Endothelial cell (in vitro differentiated cells): ENCODE data around the gene DNAH6. TPM values are rescaled to one million over a fixed set of nuclear protein-coding genes. Genes with fewer than 3 reads are reported as not detected.
"Not testable (repeated sequence)": the region's sequence is repeated elsewhere in the genome, so short reads cannot be mapped to it uniquely, and the experiment has no call there.

Experiments
- DNase-seq: peaks from one replicate; pipeline ENCODE4 v3.0.0; 2021; ENCODE audit warnings: low spot score
- H3K27ac Mint-ChIP-seq: one replicate; pipeline ENCODE4 v1.8.0; 2021; ENCODE audit warnings: mixed read lengths, inconsistent platforms; ENCODE audit not compliant: unreplicated experiment
- H3K27me3 Mint-ChIP-seq: one replicate; pipeline ENCODE4 v1.8.0; 2021; ENCODE audit warnings: mild to moderate bottlenecking, moderate library complexity, mixed read lengths, inconsistent platforms; ENCODE audit not compliant: unreplicated experiment
- H3K36me3 Mint-ChIP-seq: one replicate; pipeline ENCODE4 v1.8.0; 2021; ENCODE audit warnings: mild to moderate bottlenecking, low read depth, mixed read lengths, inconsistent platforms; ENCODE audit not compliant: unreplicated experiment
- H3K4me1 Mint-ChIP-seq: one replicate; pipeline ENCODE4 v1.8.0; 2021; ENCODE audit warnings: mild to moderate bottlenecking, mixed read lengths, inconsistent platforms; ENCODE audit not compliant: unreplicated experiment
- H3K4me3 Mint-ChIP-seq: one replicate; pipeline ENCODE4 v1.8.0; 2021; ENCODE audit warnings: mild to moderate bottlenecking, mixed read lengths, inconsistent platforms; ENCODE audit not compliant: unreplicated experiment
- H3K9me3 Mint-ChIP-seq: one replicate; pipeline ENCODE4 v1.8.0; 2021; ENCODE audit warnings: mixed read lengths, inconsistent platforms; ENCODE audit not compliant: unreplicated experiment
- CTCF ChIP-seq: fragments of 200-600 bp; sonication (generic); IDR thresholded peaks from one replicate; pipeline ENCODE4 v1.5.0; 2021; ENCODE audit warnings: antibody characterized with exemption; ENCODE audit not compliant: unreplicated experiment
- long read RNA-seq: library from polyadenylated mRNA; unstranded; transcript quantifications from one replicate; pipeline ENCODE4 v2.0.0, GENCODE V29; 2020; ENCODE audit not compliant: unreplicated experiment
- total RNA-seq: library from RNA; stranded (reverse); fragmentation: NEBNext Ultra II Directional; extraction: Animal tissue kit (Norgen Biotek cat#: 25700); gene quantifications from one replicate; pipeline ENCODE4 v1.2.1, GENCODE V29; 2021; ENCODE audit not compliant: unreplicated experiment

DNAH6 gene, protein sequence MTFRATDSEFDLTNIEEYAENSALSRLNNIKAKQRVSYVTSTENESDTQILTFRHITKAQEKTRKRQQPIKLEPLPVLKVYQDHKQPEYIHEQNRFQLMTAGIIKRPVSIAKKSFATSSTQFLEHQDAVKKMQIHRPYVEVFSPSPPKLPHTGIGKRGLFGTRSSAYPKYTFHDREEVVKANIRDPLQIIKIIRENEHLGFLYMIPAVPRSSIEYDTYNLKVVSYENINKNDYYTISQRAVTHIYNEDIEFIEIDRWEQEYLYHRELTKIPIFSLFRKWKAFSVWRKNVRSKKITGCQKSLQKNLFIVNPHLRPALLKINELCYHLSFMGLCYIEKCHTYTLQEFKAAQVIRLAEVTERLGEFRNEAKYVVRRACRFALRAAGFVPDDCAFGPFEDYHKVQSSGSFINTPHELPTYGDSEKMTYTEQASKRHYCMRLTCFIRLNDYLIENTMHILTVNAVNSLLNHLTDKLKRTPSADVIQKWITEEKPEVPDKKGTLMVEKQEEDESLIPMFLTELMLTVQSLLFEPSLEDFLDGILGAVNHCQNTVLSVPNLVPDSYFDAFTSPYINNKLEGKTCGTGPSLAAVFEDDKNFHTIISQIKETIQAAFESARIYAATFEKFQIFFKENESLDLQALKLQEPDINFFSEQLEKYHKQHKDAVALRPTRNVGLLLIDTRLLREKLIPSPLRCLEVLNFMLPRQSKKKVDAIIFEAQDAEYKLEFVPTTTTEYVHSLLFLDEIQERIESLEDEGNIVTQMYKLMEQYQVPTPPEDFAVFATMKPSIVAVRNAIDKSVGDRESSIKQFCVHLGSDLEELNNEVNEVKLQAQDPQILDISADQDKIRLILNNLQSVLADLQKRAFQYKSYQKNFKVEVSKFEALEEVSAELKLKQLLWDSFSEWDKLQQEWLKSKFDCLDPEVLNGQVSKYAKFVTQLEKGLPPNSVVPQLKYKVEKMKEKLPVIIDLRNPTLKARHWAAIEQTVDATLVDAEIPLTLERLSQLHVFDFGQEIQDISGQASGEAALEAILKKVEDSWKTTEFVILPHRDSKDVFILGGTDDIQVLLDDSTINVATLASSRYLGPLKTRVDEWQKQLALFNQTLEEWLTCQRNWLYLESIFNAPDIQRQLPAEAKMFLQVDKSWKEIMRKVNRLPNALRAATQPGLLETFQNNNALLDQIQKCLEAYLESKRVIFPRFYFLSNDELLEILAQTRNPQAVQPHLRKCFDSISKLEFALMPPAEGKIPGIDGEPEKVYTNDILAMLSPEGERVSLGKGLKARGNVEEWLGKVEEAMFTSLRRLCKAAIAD (N-terminal part only)
- total RNA-seq: 7.8 TPM
- long read RNA-seq, partial matches to known transcripts: 2 of 3 reads
- long read RNA-seq, other reads (novel, unspliced or antisense): 1 of 3 reads

GRCh38 chr2:84516234-84516986, at the start of gene DNAH6:
TSS of gene DNAH6 (plus strand) at chr2:84516498. CDS start at chr2:84517827, 1,329 bp downstream.
- peaks cover 17% of the 10 kb centered on the region for H3K4me1 Mint-ChIP-seq
- peaks cover 4% of the 10 kb centered on the region for H3K9me3 Mint-ChIP-seq
- H3K27ac Mint-ChIP-seq: peak within 1 kb of the TSS; percentile 97
- TF ChIP-seq CTCF: no peak
- DNase-seq: peak; percentile 84
- H3K4me3 Mint-ChIP-seq: peak within 1 kb of the TSS; percentile 82
- H3K36me3 Mint-ChIP-seq: peaks cover 6% of the 10 kb centered on the region
- H3K27me3 Mint-ChIP-seq: peaks cover 5% of the 10 kb centered on the region

DNA sequence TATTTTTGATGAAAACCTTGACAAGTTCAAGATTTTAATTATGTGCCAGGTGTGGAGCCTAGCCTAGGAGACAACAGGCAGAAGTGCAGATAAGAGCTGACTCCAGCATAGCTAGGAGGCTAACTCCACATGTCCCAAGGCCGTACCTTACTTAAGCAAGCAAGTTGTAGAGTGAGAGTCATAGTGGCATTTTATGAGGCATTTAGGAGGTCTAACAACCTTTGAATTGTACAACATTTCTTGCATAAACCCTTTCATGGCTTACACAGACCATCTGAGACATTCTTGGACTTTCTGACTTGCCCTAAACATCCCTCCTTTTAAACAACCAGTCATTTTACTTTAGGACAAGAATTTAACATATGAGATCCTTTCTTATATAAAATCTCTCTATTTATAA, 48.9 kb upstream of the DNAH6 start:
- no peak for TF ChIP-seq CTCF
- Mint-ChIP-seq H3K4me3 (no peak overlapping the region), H3K36me3 (peaks cover 12% of the 10 kb centered on the region), H3K4me1 (peaks cover 4% of the 10 kb centered on the region), H3K9me3 (peaks cover 10% of the 10 kb centered on the region), H3K27ac (no peak overlapping the region), H3K27me3 (peaks cover 5% of the 10 kb centered on the region)
- DNase-seq: no peak

GRCh38 chr2:84472423-84472822, 43.9 kb upstream of the DNAH6 start:
- H3K27me3 Mint-ChIP-seq, H3K4me3 Mint-ChIP-seq, H3K27ac Mint-ChIP-seq, H3K4me1 Mint-ChIP-seq, DNase-seq: not testable (repeated sequence)
- H3K36me3 Mint-ChIP-seq: peaks cover 13% of the 10 kb centered on the region
- peaks cover 17% of the 10 kb centered on the region for H3K9me3 Mint-ChIP-seq

- DNase-seq: no peak
- peaks cover 22% of the 10 kb centered on the region for H3K9me3 Mint-ChIP-seq
- peaks cover 6% of the 10 kb centered on the region for H3K27me3 Mint-ChIP-seq
Observed at GRCh38 chr2:84472856-84473565, 43.3 kb upstream of the DNAH6 start.

More at GRCh38 chr2:84472856-84473565, 43.3 kb upstream of the DNAH6 start:
- no peak for TF ChIP-seq CTCF
- Mint-ChIP-seq H3K4me1 (no peaks in the 10 kb centered on the region), H3K36me3 (peaks cover 18% of the 10 kb centered on the region), H3K27ac (no peak overlapping the region), H3K4me3 (no peak overlapping the region)
